ENCODE data around the gene RFX3.

DNA sequence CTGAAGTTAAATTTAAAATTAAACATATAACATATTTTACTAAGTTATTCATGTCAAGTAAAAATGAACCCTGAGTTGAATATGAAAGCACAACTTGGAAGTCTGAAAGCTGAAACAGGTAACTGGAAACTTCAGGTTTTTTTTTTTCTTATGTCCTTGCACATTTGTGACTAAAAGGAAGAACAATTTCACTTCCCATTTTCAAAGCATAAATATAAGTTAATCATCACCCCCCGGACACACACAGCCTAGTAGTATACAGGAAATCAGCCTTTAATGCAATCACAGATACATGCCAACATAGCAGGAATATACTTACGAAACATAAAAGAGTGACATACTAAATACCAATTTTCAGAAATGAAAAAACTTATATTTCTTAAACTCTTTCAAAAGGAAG lies 225.9 kb downstream of the RFX3 start:
- no peak for TF ChIP-seq MXI1 (IDR thresholded peaks at IDR 0.05; ENCODE audit: borderline replicate concordance, low read depth, low read length)
- no peak for TF ChIP-seq CTCF (CRISPR knock-in tag; IDR thresholded peaks at IDR 0.05)
- TF ChIP-seq XBP1 (CRISPR knock-in tag; IDR thresholded peaks at IDR 0.05) = no peak
- TF ChIP-seq PAX8 (CRISPR knock-in tag; IDR thresholded peaks at IDR 0.05; ENCODE audit: borderline replicate concordance) = no peak
- TF ChIP-seq ZNF224 (CRISPR knock-in tag; IDR thresholded peaks at IDR 0.05) = no peak
- no peak for TF ChIP-seq KAT2B (IDR thresholded peaks at IDR 0.05; ENCODE audit: borderline replicate concordance, low read depth, low read length)
- TF ChIP-seq ZNF709 (CRISPR knock-in tag; IDR thresholded peaks at IDR 0.05) = no peak
- no peak for TF ChIP-seq DZIP1 (CRISPR knock-in tag; IDR thresholded peaks at IDR 0.05)
- TF ChIP-seq SMC3 (IDR thresholded peaks at IDR 0.05; ENCODE audit: low read length) = no peak
- no peak for TF ChIP-seq ZNF121 (CRISPR knock-in tag; IDR thresholded peaks at IDR 0.05)
- TF ChIP-seq U2AF1 (optimal IDR thresholded peaks at IDR 0.05; ENCODE audit: low read depth, low read length) = no peak
- TF ChIP-seq FOXP1 (IDR thresholded peaks at IDR 0.05) = no peak
- TF ChIP-seq FOXP1 (CRISPR knock-in tag; IDR thresholded peaks at IDR 0.05) = no peak
- no peak for TF ChIP-seq ZSCAN20 (CRISPR knock-in tag; IDR thresholded peaks at IDR 0.05; ENCODE audit: borderline replicate concordance)
- no peak for TF ChIP-seq TCF12 (IDR thresholded peaks at IDR 0.05)
- TF ChIP-seq TCF12 (CRISPR knock-in tag; IDR thresholded peaks at IDR 0.05) = no peak

All from HepG2 (cell line).